Breast epithelium (tissue), 3 donors: ENCODE results near the gene HOTAIR.

Source experiments
- CTCF ChIP-seq, 3 donors: fragments of 450-650 bp; IDR thresholded peaks; one replicate each; pipeline ENCODE4 v1.5.1; 2016 to 2017; ENCODE audit warnings: antibody characterized with exemption in 3 of 3, mild to moderate bottlenecking in 3 of 3, moderate library complexity in 3 of 3
- POLR2A ChIP-seq: fragments of 450-650 bp; IDR thresholded peaks from one replicate; pipeline ENCODE4 v1.6.1; 2016; ENCODE audit warnings: antibody characterized with exemption, mild to moderate bottlenecking, moderate library complexity
- POLR2AphosphoS5 ChIP-seq, 3 donors: sonication (generic); formaldehyde crosslinking; IDR thresholded peaks; one replicate each; pipeline ENCODE4 v1.6.1; 2017; ENCODE audit warnings: antibody characterized with exemption in 3 of 3

- TF ChIP-seq CTCF (IDR thresholded peaks at IDR 0.05) (no peak), POLR2A (no peak), POLR2AphosphoS5 (IDR thresholded peaks at IDR 0.05) (no peak)
Measured at GRCh38 chr12:54022960-54023884, 48.5 kb upstream of the HOTAIR start.
